ENCODE results near the gene USP35. TPM values are rescaled to one million over a fixed set of nuclear protein-coding genes. Genes with fewer than 3 reads are reported as not detected.

The USP35 gene
- total RNA-seq, 1 experiment from 2014 or later = 8.5 TPM

DNA sequence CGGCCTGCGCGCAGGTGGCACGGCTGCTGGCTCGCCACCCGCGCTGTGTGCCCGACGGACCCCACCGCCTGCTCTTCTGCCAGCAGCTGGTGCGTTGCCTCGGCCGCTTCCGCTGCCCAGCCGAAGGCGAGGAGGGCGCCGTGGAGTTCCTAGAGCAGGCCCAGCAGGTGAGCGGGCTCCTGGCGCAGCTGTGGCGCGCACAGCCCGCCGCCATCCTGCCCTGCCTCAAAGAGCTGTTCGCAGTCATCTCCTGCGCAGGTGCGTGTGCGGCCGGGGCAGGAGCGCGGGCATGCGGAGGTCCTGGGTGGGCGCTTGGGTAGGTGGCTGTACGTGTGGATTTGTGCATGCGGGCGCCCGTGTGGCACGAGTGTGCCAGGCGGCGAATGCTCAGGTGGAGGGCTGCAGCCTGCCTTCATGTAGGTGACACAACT lies 8.0 kb downstream of the USP35 start:
- POLR2A ChIA-PET (ENCODE audit: unreplicated experiment) = no interaction called here
- no peak overlapping the region for H2AFZ ChIP-seq (ENCODE audit: low read length)
- H3K4me1 ChIP-seq (ENCODE audit: insufficient read depth, low read length) = peaks cover 10% of the 10 kb centered on the region
- H4K20me1 ChIP-seq (ENCODE audit: low read length) = no peaks in the 10 kb centered on the region
- no peak for ATAC-seq
- H3K4me2 ChIP-seq (ENCODE audit: low read length) = no peak overlapping the region
- intact Hi-C loops (cut with micrococcal nuclease) = no loop called here
- BruUV-seq (replicated peaks) = no TSS peak
- no peaks in the 10 kb centered on the region for H3K9me3 ChIP-seq (ENCODE audit: low read length)
- DNase-seq = no peak
- no peak overlapping the region for H3K9ac ChIP-seq (ENCODE audit: low read length)
- H3K36me3 ChIP-seq (ENCODE audit: low read depth, low read length) = peaks cover 2% of the 10 kb centered on the region; the same call in 1 of the 2 replicates
- no peaks in the 10 kb centered on the region for H3K9me2 ChIP-seq (replicated peaks; ENCODE audit: low read length)
- CTCF ChIA-PET = no interaction called here
- H3F3A ChIP-seq (ENCODE audit: low read length, unreplicated experiment) = no peaks in the 10 kb centered on the region
- H3K4me3 ChIP-seq (ENCODE audit: low read length) = no peak overlapping the region
- H3K27ac ChIP-seq (ENCODE audit: low read length) = no peak overlapping the region
- H3K79me2 ChIP-seq (ENCODE audit: low read length) = peaks cover 6% of the 10 kb centered on the region; the same call in 1 of the 2 replicates
- H3K27me3 ChIP-seq (ENCODE audit: low read length) = no peaks in the 10 kb centered on the region
- TF ChIP-seq EZH2phosphoT487 (IDR thresholded peaks at IDR 0.05; ENCODE audit: borderline replicate concordance, low read length) (no peak), EZH2 (IDR thresholded peaks at IDR 0.05; ENCODE audit: low read length, unreplicated experiment) (no peak)
- TF ChIP-seq, protein P1, sequence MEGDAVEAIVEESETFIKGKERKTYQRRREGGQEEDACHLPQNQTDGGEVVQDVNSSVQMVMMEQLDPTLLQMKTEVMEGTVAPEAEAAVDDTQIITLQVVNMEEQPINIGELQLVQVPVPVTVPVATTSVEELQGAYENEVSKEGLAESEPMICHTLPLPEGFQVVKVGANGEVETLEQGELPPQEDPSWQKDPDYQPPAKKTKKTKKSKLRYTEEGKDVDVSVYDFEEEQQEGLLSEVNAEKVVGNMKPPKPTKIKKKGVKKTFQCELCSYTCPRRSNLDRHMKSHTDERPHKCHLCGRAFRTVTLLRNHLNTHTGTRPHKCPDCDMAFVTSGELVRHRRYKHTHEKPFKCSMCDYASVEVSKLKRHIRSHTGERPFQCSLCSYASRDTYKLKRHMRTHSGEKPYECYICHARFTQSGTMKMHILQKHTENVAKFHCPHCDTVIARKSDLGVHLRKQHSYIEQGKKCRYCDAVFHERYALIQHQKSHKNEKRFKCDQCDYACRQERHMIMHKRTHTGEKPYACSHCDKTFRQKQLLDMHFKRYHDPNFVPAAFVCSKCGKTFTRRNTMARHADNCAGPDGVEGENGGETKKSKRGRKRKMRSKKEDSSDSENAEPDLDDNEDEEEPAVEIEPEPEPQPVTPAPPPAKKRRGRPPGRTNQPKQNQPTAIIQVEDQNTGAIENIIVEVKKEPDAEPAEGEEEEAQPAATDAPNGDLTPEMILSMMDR (conservative IDR thresholded peaks at IDR 0.05; ENCODE audit: low read depth, low read length) = no peak

DNA sequence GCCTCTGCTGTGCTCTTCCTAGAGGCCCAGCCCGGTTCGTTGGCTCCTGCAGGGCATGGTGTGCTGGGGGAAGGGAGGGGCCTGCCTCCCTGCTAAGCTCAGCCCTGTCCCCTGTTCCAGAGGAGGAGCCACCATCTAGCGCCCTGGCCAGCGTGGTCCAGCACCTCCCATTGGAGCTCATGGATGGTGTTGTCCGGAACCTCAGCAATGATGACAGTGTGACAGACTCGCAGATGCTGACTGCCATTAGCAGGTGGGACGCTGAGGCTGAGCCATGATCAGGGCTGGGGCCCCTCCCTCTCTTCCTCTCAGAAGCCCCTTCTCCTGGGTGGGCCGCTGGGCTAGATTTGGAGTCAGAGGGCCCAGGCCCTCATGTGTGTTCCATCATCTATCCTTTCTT lies 9.1 kb downstream of the USP35 start:
- Histone ChIP-seq H3K4me1 (ENCODE audit: insufficient read depth, low read length) (peaks cover 10% of the 10 kb centered on the region), H3K9me2 (replicated peaks; ENCODE audit: low read length) (no peaks in the 10 kb centered on the region), H3K9me3 (ENCODE audit: low read length) (no peaks in the 10 kb centered on the region), H3K27ac (ENCODE audit: low read length) (no peak overlapping the region), H3K4me3 (ENCODE audit: low read length) (no peak overlapping the region), H3K79me2 (ENCODE audit: low read length) (no peaks in the 10 kb centered on the region), H2AFZ (ENCODE audit: low read length) (no peak overlapping the region), H3F3A (ENCODE audit: low read length, unreplicated experiment) (no peaks in the 10 kb centered on the region), H3K4me2 (ENCODE audit: low read length) (no peak overlapping the region), H3K27me3 (ENCODE audit: low read length) (no peaks in the 10 kb centered on the region), H3K36me3 (ENCODE audit: low read depth, low read length) (peaks cover 2% of the 10 kb centered on the region; the same call in 1 of the 2 replicates), H4K20me1 (ENCODE audit: low read length) (no peaks in the 10 kb centered on the region), H3K9ac (ENCODE audit: low read length) (no peak overlapping the region)
- CTCF ChIA-PET = no interaction called here
- POLR2A ChIA-PET (ENCODE audit: unreplicated experiment) = no interaction called here
- DNase-seq = no peak
- TF ChIP-seq EZH2 (IDR thresholded peaks at IDR 0.05; ENCODE audit: low read length, unreplicated experiment) (no peak), EZH2phosphoT487 (IDR thresholded peaks at IDR 0.05; ENCODE audit: borderline replicate concordance, low read length) (no peak)
- TF ChIP-seq, protein P1 (conservative IDR thresholded peaks at IDR 0.05; ENCODE audit: low read depth, low read length) = no peak
- BruUV-seq (replicated peaks) = no TSS peak
- intact Hi-C loops (cut with micrococcal nuclease) = no loop called here
- no peak for ATAC-seq

DNA sequence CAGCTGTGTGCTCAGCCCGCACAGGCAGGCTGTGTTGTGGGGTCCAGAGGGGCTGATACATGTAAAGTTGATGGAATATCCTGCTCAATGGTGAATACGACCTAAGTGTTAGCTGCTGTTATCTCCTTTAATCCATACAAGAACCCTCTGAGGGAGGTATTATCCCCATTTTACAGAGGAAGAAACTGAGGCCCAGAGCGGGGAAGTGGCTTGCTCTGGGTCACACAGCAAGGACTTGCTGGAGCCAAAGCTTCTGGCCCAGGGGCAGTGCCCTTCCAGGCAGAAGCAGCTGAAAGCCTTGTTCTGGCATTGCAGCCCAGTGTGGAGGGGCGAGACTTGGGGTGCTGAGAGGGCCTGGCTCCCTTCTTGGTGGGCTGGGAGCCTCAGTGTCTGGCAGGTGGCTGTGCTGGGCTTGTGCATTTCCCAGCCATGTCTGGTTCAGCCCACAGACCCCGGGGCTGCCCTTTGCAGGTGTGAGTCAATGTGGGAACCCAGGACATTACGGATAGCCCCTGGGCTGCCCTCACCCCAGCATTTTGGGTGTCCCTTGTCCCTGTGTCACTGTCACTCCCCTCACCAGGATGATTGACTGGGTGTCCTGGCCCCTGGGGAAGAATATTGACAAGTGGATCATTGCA lies 10.4 kb downstream of the USP35 start:
- intact Hi-C loops (cut with micrococcal nuclease) = no loop called here
- CTCF ChIA-PET = no interaction called here
- TSS peak; percentile 20 for BruUV-seq (replicated peaks)

More for the DNA sequence above, 10.4 kb downstream of the USP35 start:
- Histone ChIP-seq H2AFZ (ENCODE audit: low read length) (no peak overlapping the region), H3K9ac (ENCODE audit: low read length) (no peak overlapping the region), H3K27ac (ENCODE audit: low read length) (no peak overlapping the region), H3K79me2 (ENCODE audit: low read length) (no peaks in the 10 kb centered on the region), H3K27me3 (ENCODE audit: low read length) (no peaks in the 10 kb centered on the region), H3K9me2 (replicated peaks; ENCODE audit: low read length) (no peaks in the 10 kb centered on the region), H3K4me2 (ENCODE audit: low read length) (no peak overlapping the region), H3K4me3 (ENCODE audit: low read length) (no peak overlapping the region), H3K4me1 (ENCODE audit: insufficient read depth, low read length) (peaks cover 8% of the 10 kb centered on the region), H3F3A (ENCODE audit: low read length, unreplicated experiment) (no peaks in the 10 kb centered on the region), H3K36me3 (ENCODE audit: low read depth, low read length) (peaks cover 2% of the 10 kb centered on the region; the same call in 1 of the 2 replicates), H3K9me3 (ENCODE audit: low read length) (no peaks in the 10 kb centered on the region), H4K20me1 (ENCODE audit: low read length) (no peaks in the 10 kb centered on the region)
- POLR2A ChIA-PET (ENCODE audit: unreplicated experiment) = interaction anchor here (0.5 kb wide), 1 partner anchor 24 kb away, joined by 8 read pairs; no protein-coding TSS in a partner anchor
- no peak for ATAC-seq
- TF ChIP-seq EZH2phosphoT487 (IDR thresholded peaks at IDR 0.05; ENCODE audit: borderline replicate concordance, low read length) (no peak), EZH2 (IDR thresholded peaks at IDR 0.05; ENCODE audit: low read length, unreplicated experiment) (no peak)
- TF ChIP-seq, protein P1 (conservative IDR thresholded peaks at IDR 0.05; ENCODE audit: low read depth, low read length) = no peak
- no peak for DNase-seq
